Measurements from ENCODE around the gene VWA1.
"Not testable (repeated sequence)": the region's sequence is repeated elsewhere in the genome, so short reads cannot be mapped to it uniquely, and the experiment has no call there.

The VWA1 gene

DNA sequence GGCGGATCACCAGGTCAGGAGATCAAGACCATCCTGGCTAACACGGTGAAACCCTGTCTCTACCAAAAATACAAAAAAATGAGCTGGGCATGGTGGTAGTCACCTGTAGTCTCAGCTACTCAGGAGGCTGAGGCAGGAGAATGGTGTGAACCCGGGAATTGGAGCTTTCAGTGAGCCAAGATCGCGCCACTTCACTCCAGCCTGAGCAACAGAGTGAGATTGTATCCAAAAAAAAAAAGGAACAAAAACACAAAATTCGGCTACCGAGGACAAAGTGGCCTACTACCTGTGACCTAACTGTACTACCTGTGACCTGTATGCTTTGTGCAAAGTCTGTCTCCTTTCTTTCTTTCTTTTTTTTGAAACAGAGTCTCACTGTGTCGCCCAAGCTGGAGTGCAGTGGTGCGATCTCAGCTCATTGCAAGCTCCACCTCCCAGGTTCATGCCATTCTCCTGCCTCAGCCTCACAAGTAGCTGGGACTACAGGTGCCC lies 32.5 kb upstream of the VWA1 start:
- in situ Hi-C loops (cut with MboI; ENCODE audit: low sequenced_read_pairs): not testable (repeated sequence)

DNA sequence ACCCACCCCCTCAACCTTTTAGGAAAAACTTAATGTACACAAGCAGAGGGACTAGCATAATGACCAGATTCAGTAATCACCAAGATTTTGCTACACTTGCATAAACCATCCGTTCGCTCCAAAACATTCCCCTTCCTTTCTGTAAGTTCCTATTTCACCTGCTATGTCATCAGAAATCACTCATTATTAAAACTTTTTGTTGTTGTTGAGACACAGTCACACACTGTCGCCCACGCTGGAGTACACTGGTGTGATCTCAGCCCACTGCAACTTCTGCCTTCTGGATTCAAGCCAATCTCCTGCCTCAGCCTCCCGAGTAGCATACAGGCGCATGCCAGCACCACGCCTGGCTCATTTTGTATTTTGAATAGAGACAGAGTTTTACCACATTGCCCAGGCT lies 31.8 kb upstream of the VWA1 start:
- in situ Hi-C loops (cut with MboI; ENCODE audit: low sequenced_read_pairs): no loop called here

DNA sequence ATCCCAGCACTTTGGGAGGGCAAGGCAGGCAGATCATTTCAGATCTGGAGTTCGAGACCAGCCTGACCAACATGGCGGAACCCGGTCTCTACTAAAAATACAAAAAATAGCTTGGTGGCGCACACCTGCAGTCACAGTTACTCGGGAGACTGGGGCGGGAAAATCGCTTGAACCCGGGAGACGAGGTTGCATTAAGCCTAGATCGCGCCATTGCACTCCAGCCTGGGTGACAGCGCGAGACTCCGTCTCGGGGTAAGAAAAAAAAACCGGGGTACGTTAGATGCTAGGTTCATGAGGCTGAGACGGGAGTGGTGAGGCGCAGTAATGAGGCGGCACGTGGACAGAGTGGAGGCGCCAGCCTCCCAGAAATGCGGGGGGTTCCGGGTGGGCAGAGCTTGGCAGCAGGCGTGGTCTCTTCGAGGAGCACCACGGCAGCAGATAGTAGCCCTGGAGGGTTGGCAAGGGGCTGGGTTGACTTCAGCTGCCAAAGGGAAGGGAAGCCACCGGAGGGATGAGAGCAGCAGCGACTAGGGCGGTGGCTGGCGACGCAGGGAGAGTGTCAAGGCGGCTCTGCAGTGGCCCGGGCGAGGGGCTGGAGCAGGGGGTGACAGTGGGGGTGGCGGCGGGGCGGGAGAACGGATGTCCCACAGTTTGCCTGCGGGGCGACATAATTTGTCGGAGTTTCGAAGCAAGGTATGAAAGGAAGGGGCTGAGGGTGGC lies 29.2 kb upstream of the VWA1 start:
- in situ Hi-C loops (cut with MboI; ENCODE audit: low sequenced_read_pairs): no loop called here

DNA sequence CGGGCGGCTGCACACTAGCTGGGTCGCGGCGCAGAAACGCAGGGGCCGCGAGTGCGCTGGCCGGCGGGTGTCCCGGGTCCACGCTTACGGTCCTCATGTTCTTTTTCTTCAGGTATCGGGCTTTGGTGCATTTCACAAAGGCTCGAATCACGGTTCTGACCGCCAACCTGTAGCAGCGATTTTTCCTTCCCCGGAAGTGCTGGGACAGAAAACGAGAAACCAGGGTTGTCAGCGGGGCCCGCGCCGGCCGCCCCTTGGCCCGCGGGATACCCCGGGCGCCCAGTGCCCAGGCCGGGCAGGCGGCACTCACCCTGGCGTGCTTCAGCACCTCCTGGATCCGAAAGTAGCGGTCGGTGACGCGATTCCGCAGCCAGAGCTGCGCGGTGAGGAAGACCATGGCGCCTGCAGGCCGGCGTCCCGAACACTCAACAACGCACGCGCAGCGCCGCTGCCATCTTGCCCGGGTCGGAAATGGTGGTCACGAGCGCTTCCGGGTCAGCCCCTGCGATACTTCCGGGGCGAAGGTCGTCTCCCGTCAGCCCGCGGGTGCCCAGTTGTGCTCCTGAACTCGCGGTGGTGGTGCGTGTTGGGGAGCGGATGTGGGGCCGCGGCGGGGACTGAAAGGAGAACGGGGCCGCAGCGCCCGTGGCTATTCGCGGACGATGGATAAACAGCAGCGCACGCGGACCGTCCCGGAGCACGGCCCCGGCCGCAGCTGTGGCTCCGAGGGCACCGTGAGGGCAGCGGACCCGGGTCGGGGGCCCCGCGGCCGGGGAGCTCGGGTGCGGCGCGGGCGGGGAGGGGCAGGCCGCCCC lies 28.5 kb upstream of the VWA1 start, which contains the start of gene MRPL20:
TSS of gene MRPL20 (minus strand) at position 473 of the 815 bp plus-strand sequence. CDS start at position 397, 76 bp downstream.
- in situ Hi-C loops (cut with MboI; ENCODE audit: low sequenced_read_pairs): no loop called here

DNA sequence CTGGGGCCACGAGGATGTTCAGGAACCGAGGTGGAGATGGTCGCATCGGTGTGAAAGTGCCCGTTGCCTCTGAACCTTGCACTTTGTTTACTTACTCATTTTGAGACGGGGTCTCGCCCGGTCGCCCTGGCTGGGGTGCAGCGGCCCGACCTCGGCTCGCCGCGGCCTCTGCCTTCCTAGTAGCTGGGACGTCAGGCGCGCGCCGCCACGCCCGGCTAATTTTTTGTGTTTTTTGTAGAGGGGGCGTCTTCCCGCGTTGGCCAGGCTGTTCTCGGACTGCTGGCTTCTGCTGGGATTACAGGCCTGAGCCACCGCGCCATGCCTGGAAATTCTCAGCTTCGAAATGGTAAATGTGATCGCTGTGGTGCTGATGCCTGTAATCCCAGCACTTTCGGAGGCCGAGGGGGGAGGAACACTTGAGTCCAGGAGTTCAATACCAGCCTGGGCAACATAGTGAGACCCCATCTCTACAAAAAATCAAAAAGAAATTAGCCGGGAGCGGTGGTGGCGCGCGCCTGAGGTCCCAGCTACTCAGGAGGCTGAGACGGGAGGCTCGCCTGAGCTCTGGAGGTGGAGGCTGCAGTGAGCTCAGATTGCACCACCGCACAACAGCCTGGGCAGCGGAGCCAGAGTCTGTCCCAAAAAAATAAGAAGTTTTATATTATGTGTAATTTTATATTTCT lies 27.7 kb upstream of the VWA1 start:
- in situ Hi-C loops (cut with MboI; ENCODE audit: low sequenced_read_pairs): no loop called here

DNA sequence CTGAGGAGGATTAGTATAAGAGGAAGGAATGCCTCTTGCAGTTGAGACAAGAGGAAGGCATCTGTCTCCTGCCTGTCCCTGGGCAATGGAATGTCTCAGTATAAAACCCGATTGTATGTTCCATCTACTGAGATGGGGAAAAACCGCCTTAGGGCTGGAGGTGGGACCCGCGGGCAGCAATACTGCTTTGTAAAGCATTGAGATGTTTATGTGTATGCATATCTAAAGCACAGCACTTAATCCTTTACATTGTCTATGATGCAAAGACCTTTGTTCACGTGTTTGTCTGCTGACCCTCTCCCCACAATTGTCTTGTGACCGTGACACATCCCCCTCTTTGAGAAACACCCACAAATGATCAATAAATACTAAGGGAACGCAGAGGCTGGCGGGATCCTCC lies 25.3 kb upstream of the VWA1 start:
- in situ Hi-C loops (cut with MboI; ENCODE audit: low sequenced_read_pairs): not testable (repeated sequence)

DNA sequence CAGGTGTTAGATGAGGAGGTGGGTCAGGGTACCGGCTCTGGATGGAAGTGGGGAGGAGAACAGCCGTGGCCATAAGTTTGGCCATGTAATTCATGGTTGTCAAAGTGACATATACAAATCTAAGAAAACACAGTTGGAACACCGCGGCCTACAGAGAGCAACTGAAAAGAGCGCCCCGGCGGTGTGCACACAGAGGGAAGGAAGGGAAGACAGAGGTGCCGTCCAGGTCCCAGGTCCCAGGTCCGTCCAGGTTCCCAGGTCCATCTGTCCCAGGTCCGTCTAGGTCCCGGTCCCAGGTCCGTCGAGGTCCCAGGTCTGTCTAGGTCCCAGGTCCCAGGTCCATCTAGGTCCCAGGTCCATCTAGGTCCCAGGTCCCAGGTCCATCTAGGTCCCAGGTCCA lies 23.9 kb upstream of the VWA1 start:
- in situ Hi-C loops (cut with MboI; ENCODE audit: low sequenced_read_pairs): no loop called here

DNA sequence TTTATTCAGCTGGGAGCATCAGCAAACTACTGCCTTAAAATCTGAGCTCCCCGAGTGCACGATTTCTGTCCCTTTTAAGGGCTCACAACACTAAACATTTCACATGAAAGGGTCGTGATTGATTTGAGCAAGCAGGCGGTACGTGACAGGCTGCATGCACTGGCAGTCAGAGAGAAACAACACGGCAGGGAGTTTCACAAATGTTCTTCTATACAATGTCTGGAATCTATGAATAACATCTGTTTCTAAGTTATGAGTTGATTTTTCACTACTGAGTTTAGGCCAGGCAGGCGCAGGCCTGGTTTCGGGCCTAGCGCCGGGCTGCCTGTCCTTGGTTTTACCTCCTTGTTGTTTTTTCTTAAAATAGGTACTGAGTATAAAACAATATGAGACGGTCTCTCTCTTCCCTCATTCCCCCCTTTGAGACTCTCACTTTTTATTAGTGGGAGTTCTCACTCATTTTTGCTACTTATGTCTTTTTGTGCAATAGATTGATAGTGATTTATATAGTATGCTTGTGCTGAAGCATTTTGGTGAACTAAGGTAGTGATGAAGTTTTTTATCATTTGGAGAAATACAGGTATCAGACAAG lies 23.1 kb upstream of the VWA1 start:
- in situ Hi-C loops (cut with MboI; ENCODE audit: low sequenced_read_pairs): not testable (repeated sequence)

DNA sequence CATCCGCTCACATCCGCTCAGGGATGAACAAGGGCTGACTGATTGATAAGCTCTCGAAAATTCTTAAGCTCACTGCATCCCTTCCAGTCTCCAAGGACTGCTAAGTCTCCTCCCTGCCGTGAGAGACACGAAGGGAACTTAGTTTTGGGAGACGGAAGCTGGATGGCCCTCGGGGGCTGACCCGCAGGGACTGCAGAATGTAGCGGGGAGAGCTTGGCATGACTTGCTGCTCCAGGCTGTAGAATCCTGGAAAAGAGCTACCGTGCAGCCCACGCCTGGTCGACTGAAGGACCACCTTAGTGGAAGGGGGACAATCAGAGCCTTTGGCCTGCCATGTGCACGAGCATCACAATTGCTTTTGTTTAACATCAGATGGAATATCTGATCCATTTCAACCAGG lies 19.7 kb upstream of the VWA1 start:
- in situ Hi-C loops (cut with MboI; ENCODE audit: low sequenced_read_pairs): no loop called here

DNA sequence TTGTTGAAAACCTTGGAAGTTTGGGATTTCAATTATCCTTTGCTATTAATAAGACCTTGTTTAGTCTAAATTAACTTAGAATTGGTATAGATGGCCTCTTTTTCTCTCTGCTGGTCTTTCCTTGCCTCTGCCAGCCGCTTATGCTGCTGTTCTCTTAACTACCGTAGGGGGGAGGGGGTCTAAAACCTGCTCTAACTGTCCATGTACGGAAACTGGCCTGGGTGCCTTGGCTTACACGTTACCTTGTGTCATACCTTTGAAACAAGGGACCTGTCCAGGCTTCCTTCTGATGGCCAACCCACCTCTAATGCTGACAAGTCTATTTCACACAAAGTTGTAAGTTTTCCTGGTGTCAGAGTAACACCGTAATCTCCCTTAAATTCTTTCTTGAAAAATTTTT lies 18.1 kb upstream of the VWA1 start:
- in situ Hi-C loops (cut with MboI; ENCODE audit: low sequenced_read_pairs): not testable (repeated sequence)

DNA sequence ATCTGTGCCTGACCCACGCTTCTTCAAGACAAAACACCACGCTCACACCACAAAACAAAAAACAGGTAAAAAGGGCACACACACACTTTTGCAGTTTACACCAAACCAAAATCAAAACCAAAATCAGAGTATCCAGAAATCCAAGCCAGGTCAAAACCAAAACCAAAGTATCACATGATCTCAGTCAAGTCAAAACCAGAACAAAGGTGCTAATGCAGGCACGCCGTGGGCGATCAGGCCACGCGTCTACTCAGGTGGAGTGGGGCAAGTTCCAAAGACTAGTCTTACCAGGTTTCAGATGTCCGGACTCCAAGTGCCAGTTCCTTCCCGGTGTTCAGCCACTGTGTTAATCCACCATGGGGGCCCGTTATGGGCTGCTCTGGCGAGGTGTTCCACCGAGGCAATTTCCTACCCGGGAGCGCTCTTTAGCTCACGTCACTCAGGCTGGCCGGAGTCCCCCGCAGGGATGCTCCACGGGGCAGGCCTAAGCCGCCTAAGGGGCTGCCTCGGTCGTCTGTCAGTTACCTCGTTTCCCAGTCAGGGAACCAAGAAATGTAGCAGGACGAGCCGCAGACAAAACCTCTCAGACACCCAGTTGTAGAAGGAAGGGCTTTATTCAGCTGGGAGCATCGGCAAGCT lies 17.5 kb upstream of the VWA1 start:
- in situ Hi-C loops (cut with MboI; ENCODE audit: low sequenced_read_pairs): not testable (repeated sequence)

DNA sequence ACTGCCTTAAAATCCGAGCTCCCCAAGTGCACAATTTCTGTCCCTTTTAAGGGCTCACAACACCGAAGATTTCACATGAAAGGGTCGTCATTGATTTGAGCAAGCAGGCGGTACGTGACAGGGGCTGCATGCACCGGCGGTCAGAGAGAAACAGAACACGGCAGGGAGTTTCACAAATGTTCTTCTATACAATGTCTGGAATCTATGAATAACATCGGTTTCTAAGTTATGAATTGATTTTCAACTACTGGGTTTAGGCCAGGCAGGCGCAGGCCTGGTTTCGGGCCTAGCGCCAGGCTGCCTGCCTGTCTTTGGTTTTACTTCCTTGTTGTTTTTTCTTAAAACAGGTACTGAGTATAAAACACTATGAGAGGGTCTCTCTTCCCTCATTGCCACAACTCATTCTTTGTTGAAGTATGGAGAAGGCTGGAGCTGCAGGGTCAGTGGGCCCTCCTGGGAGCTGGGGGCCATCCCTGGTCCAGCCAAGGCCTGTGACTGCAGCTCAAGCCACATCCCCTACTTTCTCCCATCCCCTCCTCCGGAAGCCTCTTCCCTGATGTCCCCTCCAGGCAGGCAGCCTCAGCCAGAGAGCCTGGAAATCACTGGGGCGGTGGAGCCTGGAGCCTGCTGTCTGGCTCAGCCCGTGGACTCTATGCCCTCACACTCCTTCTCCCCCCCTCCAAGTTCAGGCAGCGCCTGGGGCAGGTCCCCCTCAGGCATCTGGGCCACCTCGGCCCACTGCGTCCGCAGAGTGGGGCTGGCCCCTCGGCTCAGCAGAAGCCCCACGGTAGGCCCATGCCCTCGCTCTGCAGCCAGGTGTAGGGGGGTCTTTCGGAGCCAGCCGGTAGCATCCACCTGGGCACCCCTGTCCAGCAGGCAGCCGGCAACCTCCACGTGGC lies 16.8 kb upstream of the VWA1 start:
- in situ Hi-C loops (cut with MboI; ENCODE audit: low sequenced_read_pairs): no loop called here

DNA sequence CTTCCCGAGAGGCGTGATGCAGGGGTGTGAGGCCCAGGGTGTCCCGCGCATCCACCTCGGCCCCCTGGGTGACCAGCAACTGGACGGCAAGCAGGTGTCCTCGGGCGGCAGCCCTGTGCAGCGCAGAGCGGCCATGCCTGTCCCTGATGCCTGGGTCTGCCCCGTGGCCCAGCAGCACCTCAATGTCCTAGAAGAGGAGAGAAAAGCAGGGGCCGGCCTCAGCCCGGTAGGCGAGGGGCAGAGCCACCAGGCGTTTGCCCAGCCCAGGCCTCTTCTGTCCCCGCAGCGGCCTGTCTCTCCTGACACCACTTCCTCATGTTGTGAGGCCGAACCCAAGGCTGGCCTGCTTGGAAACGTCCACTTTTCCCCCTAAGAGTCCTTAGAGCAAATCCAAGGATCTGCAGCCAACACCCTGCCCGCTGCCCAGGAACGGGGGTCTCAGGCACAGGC lies 16.1 kb upstream of the VWA1 start:
- in situ Hi-C loops (cut with MboI; ENCODE audit: low sequenced_read_pairs): no loop called here

DNA sequence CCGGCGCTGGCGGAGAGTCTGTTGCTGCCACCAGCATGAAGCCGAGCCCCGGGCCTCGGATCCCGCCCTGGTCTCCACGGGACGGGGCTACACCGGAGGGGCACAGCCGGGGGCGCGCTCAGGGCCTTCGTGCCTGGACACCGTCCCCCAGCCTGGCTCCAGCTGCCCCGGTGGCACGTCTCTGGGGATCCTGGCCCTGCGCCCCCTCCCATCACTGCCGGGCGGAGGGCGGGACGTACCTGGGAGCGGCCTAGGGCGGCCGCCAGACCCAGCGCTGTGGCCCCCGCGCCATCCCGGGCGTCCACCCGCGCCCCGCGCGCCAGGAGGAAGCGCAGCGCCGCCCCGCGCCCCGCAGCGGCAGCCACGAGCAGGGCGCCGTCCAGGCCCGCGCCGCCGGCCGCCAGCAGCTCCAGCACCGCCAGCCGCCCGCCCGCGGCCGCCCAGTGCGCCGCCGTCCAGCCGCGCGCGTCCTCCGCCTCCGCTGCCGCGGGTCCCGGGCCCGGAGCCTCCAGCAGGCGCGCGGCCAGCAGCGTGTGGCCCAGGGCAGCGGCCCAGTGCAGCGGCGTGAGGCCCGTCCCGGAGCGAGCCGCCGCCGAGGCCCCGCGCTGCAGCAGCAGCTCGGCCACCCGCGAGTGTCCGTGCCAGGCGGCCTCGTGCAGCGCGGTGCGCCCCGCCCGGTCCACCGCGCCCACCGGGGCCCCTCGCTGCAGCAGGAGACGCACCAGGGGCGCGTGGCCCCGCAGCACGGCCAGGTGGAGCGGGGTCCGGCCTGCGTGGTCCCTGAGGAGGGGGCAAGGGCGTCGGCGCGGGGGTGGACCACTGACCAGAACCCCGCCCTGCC lies 15.5 kb upstream of the VWA1 start:
- in situ Hi-C loops (cut with MboI; ENCODE audit: low sequenced_read_pairs): no loop called here

DNA sequence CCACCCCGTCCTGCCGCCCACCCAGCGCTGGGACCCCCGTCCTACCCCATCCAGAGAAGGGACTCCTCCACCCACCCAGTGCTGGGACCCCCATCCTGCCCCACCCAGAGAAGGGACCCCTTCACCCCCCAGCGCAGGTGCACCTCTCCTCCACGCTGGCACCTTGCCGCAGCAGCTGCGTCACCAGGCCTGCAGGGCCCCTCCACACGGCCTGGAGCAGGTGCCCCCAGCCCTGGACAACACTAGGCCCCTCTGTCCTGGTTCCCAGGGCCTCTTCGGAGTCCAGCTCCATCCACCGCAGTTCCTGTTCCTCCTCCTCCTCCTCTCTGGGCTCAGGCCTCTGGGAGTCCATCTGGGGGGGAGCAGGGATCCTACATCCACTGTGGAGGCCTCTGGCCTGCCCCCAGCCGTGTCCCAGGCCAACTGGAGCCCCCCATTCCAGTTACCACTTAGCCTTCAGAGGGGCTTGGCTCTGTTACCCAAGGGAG lies 14.8 kb upstream of the VWA1 start:
- in situ Hi-C loops (cut with MboI; ENCODE audit: low sequenced_read_pairs): no loop called here

DNA sequence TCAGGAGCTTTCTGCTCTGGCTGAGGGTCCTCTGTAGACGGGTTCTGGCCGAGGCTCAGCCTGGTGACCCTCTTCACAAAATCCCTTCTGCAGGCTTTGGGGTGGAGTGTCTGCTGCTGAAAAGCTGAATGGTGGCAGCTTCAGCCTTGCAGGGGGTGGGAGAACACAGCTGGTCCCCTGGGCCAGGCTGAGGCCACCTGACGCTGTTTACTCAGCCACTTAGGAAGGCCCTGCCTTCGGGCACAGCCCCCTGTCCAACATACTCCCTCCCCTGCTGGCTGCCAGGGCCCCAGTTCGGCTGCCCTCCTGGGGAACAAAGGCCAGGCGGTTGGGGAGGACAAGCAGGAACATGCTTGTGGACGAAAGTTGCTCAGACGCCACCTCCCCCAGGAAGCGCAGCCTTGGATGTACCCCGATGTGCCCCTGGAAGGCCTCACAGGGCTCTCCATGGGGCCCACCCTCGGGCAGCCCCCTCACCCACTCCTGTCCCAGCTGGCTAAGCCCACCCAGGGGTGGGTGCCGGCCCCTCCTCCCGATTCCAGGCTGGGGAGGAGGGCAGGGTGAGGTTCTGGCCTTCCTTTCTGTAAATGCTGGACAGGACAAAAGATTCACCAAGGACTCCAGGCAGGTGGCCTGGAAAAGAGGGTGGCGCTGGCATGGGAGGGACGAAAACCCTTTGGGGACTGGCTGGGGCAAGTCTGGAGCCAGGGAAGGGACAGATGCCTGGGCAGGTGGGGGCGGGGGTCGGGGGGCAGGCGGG lies 14.2 kb upstream of the VWA1 start, which contains the start of gene ANKRD65:
TSS of gene ANKRD65 (minus strand) at position 130 of the 760 bp plus-strand sequence. CDS start 271 bp downstream, outside the sequence.
- in situ Hi-C loops (cut with MboI; ENCODE audit: low sequenced_read_pairs): no loop called here

DNA sequence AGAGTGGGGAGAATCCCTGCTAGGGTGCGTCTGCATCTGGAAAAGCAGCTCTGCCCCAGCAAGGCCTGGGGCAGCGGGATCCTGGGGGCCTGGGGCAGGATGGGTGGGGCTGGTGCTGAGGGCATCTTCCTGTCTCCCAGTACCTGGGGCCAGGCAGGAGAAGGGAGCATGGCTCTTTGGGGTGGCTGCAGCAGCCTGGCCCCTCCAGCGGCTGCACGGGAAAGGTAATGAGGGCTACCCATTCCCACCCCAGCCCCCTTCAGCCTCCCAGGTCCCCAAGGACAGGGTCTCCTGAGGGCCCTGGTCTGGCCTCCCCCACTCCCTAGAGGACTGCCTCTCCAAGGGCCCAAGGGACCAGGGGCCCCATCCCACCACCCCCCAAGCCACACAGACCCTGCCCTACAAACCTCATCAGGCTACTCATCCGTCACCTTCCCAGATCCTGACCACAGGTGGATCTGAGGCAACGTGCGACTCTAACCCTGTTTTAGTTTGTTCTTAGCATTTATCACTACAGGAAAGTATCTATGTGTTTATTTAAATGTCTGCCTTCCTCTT lies 13.5 kb upstream of the VWA1 start:
- in situ Hi-C loops (cut with MboI; ENCODE audit: low sequenced_read_pairs): no loop called here
